ENCODE measurements around the gene DOCK4. TPM values are rescaled to one million over a fixed set of nuclear protein-coding genes. Genes with fewer than 3 reads are reported as not detected.
A peak's percentile ranks its signal among the peaks of the same experiment; 100 is the strongest.

Gene DOCK4
- total RNA-seq, 1 donor from 2014 or later = 162 TPM

- DNase-seq = peak; percentile 80
Observed at GRCh38 chr7:111752022-111752582, 454.1 kb downstream of the DOCK4 start.

- DNase-seq = no peak
Observed at GRCh38 chr7:111750878-111751277, 455.3 kb downstream of the DOCK4 start.

- no peak for DNase-seq
Observed at GRCh38 chr7:111750228-111750627, 456.0 kb downstream of the DOCK4 start.

GRCh38 chr7:111749625-111750024 is 456.6 kb downstream of the DOCK4 start:
- no peak for DNase-seq

GRCh38 chr7:111747718-111748117 is 458.5 kb downstream of the DOCK4 start:
- no peak for DNase-seq

GRCh38 chr7:111746950-111747349 is 459.2 kb downstream of the DOCK4 start:
- DNase-seq = no peak

DNA sequence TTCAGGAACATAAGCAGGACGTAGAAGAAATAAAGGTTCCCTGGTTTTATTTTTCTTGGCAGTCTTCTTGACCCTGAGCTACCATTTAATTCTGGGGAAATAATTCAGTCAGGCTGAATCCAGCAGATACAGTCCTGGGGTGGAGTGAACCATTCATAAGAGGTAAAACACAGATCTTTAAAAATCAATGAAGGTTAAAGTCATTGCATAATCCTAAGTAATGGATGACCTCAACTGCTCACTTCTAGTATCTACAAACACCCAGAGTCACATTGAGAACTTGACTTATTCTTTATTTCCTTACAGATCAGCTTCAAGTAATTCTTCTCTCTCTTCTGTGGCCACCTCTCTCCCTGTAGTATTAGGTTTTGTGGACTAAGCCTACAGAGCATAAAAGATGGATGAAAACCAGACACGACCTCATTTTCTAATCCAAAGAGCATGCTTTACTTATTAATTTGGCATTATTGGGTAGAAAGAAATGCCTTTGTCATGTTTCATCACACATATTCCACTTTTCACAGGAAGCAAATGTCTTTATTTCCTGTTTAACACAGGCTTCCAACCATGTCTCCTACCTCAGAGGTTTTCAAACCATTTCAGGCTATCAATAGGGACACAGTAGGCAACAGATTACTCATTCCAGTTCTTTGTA is 461.6 kb downstream of the DOCK4 start:
- DNase-seq = peak; percentile 75

GRCh38 chr7:111743244-111743847 is 462.9 kb downstream of the DOCK4 start:
- DNase-seq = no peak

GRCh38 chr7:111741811-111742240 is 464.4 kb downstream of the DOCK4 start:
- peak; percentile 79 for DNase-seq

DNA sequence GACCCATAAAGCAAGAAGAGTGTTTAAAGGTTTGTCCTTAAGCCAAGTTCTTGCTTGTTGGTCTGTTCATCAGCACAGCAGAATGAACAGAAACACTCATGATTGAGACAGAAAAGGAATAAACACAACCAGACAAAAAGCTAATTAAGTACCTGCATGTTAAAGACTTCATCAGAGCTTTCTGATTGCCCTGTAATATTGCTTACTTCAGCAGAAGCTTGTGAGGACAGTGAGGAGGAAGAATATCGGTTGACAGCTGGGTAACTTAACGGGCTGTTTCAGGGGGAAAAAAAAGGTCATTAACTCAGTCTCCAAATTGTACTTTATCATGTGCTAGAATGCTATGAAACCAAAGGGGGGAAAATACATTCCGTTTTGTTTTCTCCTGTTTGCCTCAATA is 465.3 kb downstream of the DOCK4 start:
- no peak for DNase-seq

DNA sequence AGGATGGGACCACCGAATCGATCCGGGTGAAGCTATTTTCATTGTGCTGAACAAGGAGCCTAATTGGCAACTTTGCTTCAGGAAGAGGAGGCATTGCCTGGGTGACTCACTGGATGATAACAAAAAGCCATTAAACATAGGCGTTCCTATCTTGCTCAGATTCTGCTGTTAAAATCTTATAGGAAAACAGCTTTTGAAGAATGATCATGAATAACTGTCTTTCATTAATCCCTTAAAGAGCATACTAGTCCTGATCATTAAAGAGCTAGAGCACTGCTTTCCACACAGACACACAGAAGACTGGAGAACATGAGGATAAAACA is 469.7 kb downstream of the DOCK4 start:
- peak; percentile 49 for DNase-seq

- peak; percentile 84 for DNase-seq
Observed at GRCh38 chr7:111735661-111736551, 470.3 kb downstream of the DOCK4 start.

DNA sequence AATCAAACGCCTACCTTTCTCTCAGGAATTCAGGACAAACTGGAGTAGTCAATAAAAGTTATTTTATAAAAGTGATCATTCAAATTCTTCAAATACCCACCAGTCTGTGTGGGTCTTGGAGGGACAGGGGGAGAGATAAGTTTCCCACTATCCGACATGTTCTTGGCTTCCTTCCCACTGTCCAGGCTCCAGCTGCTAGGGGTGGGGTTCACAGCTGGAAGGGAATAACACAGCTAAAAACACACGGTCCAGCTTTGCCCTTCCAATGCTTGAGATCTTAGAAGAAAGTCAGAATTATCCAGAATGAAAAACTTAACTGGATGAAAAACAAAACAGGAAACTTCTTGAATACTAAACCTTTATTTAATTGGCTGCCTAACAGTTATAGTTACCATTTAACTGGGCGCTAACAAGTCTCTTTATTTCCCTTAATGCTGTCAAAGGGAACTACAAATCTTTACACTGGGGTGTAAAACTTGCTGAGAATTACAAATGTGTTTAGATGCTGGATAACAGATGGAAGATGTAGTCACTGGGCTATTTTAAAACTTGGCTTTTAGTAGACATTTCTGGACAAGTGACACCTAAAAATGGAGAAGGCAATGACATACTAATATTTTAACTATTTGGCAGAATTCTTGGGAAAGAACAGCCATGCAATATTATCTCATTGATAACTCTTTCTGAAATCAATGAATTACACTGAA is 471.1 kb downstream of the DOCK4 start:
- DNase-seq = no peak

DNA sequence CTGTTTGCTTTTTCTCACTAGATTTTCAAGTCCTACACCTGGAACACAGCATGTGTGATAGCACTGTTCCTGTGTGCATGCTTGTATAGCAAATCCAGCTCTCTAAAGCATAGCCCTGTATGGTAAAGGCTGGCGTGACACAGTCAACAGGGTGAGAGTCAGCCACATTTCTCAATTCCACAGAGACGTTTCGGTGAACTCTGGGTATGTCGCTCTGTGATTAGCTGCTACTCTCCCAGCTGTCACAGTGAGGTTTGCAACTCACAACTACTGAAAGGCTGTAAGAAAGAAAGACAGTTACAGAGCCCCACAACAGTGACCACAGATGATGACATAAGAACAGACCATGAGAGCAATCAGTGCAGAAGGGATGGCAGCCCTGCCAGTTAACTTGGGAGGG is 473.3 kb downstream of the DOCK4 start:
- DNase-seq = no peak

- DNase-seq = peak; percentile 44
Observed at GRCh38 chr7:111730476-111731300, 475.5 kb downstream of the DOCK4 start.

DNA sequence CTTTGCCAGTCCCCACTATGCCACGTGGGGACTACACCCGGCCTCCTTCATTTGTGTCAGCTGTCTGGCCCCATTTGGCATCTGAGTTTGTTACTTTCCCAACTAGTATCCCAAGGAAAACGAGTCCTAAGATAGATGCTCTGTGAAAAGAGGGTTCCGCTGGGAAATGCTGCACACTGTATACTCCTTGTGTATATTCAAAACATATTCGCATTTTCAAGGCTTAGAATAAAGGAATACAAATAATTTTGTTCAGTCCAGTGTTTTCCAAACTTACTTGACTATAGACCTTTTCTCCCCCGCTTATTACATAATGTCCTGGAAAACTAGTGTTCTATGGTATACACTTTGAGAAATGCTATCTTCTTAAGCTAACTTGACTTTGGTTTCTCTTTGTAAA is 476.1 kb downstream of the DOCK4 start:
- DNase-seq = no peak

- DNase-seq = no peak
Observed at GRCh38 chr7:111729483-111729882, 476.7 kb downstream of the DOCK4 start.

GRCh38 chr7:111728635-111728995 is 477.6 kb downstream of the DOCK4 start:
- DNase-seq = no peak

GRCh38 chr7:111727905-111728634 is 478.1 kb downstream of the DOCK4 start:
- DNase-seq = no peak

DNA sequence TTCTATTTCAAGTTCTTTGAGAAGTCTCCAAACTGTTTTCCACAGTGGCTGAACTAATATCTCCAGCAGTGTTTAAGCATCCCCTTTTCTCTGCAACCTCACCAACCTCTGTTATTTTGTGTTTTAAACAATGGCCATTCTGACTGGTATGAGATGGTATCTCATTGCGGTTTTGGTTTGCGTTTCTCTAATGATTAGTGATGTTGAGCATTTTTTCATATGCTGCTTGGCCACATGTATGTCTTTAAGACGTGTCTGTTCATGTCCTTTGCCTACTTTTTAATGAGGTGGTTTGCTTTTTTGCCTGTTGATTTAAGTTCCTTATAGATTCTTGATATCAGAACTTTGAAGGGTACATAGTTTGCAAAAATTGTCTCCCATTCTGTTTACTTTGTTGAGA is 487.3 kb downstream of the DOCK4 start:
- no peak for DNase-seq

DNA sequence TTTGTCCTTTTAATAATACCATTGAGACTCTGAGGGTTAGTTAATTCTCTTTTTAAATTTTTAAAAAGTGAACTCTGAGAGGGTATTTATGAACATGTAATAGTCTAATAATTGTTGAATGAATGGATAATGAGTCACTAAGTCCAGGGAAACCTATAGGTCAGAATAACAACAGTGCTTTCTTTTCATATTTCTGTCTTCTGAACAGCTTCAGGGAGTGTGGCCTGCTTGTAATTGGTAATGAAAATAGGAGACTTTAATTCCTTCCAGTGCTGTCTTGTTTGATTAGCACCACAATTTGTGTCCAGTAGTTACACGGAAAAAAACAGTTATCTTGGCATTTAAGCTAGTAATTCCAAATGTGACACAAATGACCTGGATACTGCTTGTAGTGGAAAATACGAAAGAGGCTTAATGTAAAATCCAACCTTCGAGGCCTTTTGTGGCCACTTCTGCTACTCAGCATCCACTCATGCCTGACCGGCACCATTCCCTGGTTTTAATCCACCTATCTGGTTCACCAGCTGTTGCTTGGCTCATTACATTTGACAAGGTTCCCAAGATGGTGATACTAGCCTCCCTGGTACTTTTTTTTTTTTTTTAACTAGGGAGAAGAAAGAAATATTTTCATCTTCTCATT is 494.7 kb downstream of the DOCK4 start:
- no peak for DNase-seq

Measured in dermis blood vessel endothelial cell (primary cell).